Liver (tissue), 3 donors: ENCODE results near the gene SIGLEC14.

Source experiments
- CTCF ChIP-seq: fragments of 150-350 bp; IDR thresholded peaks from 2 replicates; pipeline ENCODE4 v1.5.1; 2017; ENCODE audit warnings: improper control_type of control experiment, low read depth, low read length; ENCODE audit not compliant: missing input control
- EGR1 ChIP-seq, 2 donors: IDR thresholded peaks; 2 replicates each; pipeline ENCODE4 v1.6.1; 2016 to 2018; ENCODE audit warnings: antibody characterized with exemption in 2 of 2, low read depth in 2 of 2
- HNF4G ChIP-seq: IDR thresholded peaks from 2 replicates; pipeline ENCODE4 v1.6.1; 2016; ENCODE audit warnings: antibody characterized with exemption
- JUND ChIP-seq, 2 donors: IDR thresholded peaks; 2 replicates each; pipeline ENCODE4 v1.6.1; 2016; ENCODE audit warnings: antibody characterized with exemption in 2 of 2
- MAX ChIP-seq: IDR thresholded peaks from 2 replicates; pipeline ENCODE4 v1.6.1; 2016; ENCODE audit warnings: antibody characterized with exemption
- RAD21 ChIP-seq, 2 donors: IDR thresholded peaks; 2 replicates each; pipeline ENCODE4 v1.6.1; 2016; ENCODE audit warnings: antibody characterized with exemption in 2 of 2, mild to moderate bottlenecking in 2 of 2
- donor health status: healthy.
- donor health status: healthy.

- TF ChIP-seq MAX: no peak
- no peak for TF ChIP-seq HNF4G
- no peak for TF ChIP-seq RAD21 (IDR thresholded peaks at IDR 0.05)
- no peak for TF ChIP-seq EGR1 (IDR thresholded peaks at IDR 0.05; ENCODE audit: low read depth in 2 of 2)
- TF ChIP-seq CTCF: no peak
- TF ChIP-seq JUND (IDR thresholded peaks at IDR 0.05): no peak
Observed at GRCh38 chr19:51614789-51615188, 31.8 kb downstream of the SIGLEC14 start.
